Measurements from ENCODE around the gene KRTAP10-6.

DNA sequence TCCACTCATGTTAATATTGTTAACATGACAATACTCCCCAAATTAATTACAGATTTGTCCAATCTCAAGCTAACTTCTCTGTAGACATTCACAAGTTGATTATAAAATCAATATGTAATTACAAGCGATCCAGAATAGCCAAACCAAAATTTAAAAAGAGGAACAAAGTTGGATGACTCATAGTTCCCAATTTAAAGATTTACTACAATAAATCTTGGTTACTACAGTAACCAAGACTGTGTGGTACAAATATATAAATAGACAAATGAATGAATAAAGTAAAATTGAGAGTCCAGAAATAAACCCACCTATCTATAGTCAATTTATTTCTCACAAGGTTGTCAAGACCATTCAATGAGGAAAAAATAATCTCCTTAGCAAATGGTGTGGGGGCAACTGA is 25.9 kb downstream of the KRTAP10-6 start:
- TF ChIP-seq CTCF (conservative IDR thresholded peaks at IDR 0.05 in 1 of 2, IDR thresholded peaks at IDR 0.05 in 1 of 2; ENCODE audit: low read depth in 1 of 2, low read length in 2 of 2) (no peak), EZH2 (IDR thresholded peaks at IDR 0.05; ENCODE audit: low read length, missing control alignments) (no peak)
